H1 (cell line): ENCODE measurements around the gene DHRS1. TPM values are rescaled to one million over a fixed set of nuclear protein-coding genes. Genes with fewer than 3 reads are reported as not detected.

Experiments
- CTCF ChIA-PET: fragments of 300-600 bp; sonication (Branson Sonifier 250); formaldehyde crosslinking; loops from one replicate; lab custom pipeline; 2021; ENCODE audit not compliant: partially characterized antibody; lab: Charles Lee
- POLR2A ChIA-PET: fragments of 300-600 bp; sonication (Branson Sonifier 250); formaldehyde crosslinking; loops from one replicate; lab custom pipeline; 2021; ENCODE audit warnings: inconsistent platforms; ENCODE audit not compliant: partially characterized antibody; lab: Charles Lee
- DNase-seq, 2 experiments: peaks; one replicate each; pipeline versions ENCODE4 v3.0.0 to v3.0.0-alpha.2; 2010 to 2022; ENCODE audit warnings: low spot score in 2 of 2, low read depth in 1 of 2, mixed read lengths in 1 of 2
- FAIRE-seq: peaks from 2 replicates; lab custom pipeline; 2011; peaks lifted over from hg19 to GRCh38; lab: Jason Lieb, UNC
- H2AFZ ChIP-seq: 2 replicates; pipeline ENCODE4 v1.8.1; 2012; ENCODE audit warnings: low read length, inconsistent platforms
- H2AK5ac ChIP-seq: 2 replicates; pipeline ENCODE4 v1.6.1; 2013; ENCODE audit warnings: low read depth, low read length
- H2BK120ac ChIP-seq: replicated peaks from 2 replicates; pipeline ENCODE3; 2013; ENCODE audit warnings: low read depth, low read length, inconsistent platforms
- H2BK12ac ChIP-seq: 2 replicates; pipeline ENCODE4 v1.6.1; 2013; ENCODE audit warnings: low read depth, low read length
- H2BK15ac ChIP-seq: 2 replicates; pipeline ENCODE4 v1.6.1; 2013; ENCODE audit warnings: low read length
- H2BK20ac ChIP-seq: 2 replicates; pipeline ENCODE4 v1.6.1; 2013; ENCODE audit warnings: low read length
- H2BK5ac ChIP-seq: 2 replicates; pipeline ENCODE4 v1.6.1; 2013; ENCODE audit warnings: low read depth, low read length
- H3K14ac ChIP-seq: 2 replicates; pipeline ENCODE4 v1.6.1; 2013; ENCODE audit warnings: inconsistent platforms; ENCODE audit not compliant: insufficient read length
- H3K18ac ChIP-seq: 2 replicates; pipeline ENCODE4 v1.6.1; 2013; ENCODE audit warnings: low read length; ENCODE audit errors: extremely low read depth
- H3K23ac ChIP-seq: 2 replicates; pipeline ENCODE4 v1.6.1; 2013; ENCODE audit warnings: inconsistent platforms; ENCODE audit not compliant: insufficient read length
- H3K23me2 ChIP-seq: 2 replicates; pipeline ENCODE4 v1.6.1; 2013; ENCODE audit warnings: low read depth, low read length
- H3K27ac ChIP-seq: 2 replicates; pipeline ENCODE4 v1.6.1; 2011; ENCODE audit warnings: low read depth, low read length, inconsistent platforms
- H3K27me3 ChIP-seq, 4 experiments: replicated peaks in 1 of 4; 1 replicate in 1 of 4; 2 replicates in 3 of 4; pipeline versions ENCODE4 v1.6.1 to v1.8.1; 2011 to 2013; ENCODE audit warnings: low read length in 3 of 4, mild to moderate bottlenecking in 3 of 4, inconsistent platforms in 2 of 4, mixed read lengths in 2 of 4, moderate library complexity in 1 of 4; ENCODE audit not compliant: control insufficient read depth in 3 of 4, insufficient read depth in 3 of 4; ENCODE audit errors: extremely low read depth in 1 of 4
- H3K36me3 ChIP-seq, 4 experiments: 2 replicates each; pipeline versions ENCODE4 v1.6.1 to v1.8.1; 2011 to 2013; ENCODE audit warnings: mild to moderate bottlenecking in 4 of 4, low read length in 3 of 4, moderate library complexity in 2 of 4, control low read depth in 1 of 4, inconsistent platforms in 1 of 4; ENCODE audit not compliant: insufficient read depth in 4 of 4, control insufficient read depth in 2 of 4
- H3K4ac ChIP-seq: replicated peaks from 2 replicates; pipeline ENCODE3; 2013; ENCODE audit warnings: low read length, low read depth, mixed read lengths, inconsistent platforms; ENCODE audit not compliant: insufficient read length
- H3K4me1 ChIP-seq, 4 experiments: replicated peaks in 1 of 4; 1 replicate in 1 of 4; 2 replicates in 3 of 4; pipeline versions ENCODE4 v1.6.1 to v1.8.1; 2011 to 2013; ENCODE audit warnings: low read length in 3 of 4, inconsistent platforms in 2 of 4, mixed read lengths in 1 of 4; ENCODE audit not compliant: insufficient read depth in 4 of 4, control insufficient read depth in 3 of 4
- H3K4me2 ChIP-seq, 2 experiments: 2 replicates each; pipeline versions ENCODE4 v1.6.1 to v1.8.1; 2011 to 2013; ENCODE audit warnings: low read depth in 2 of 2, low read length in 2 of 2, control low read depth in 1 of 2, inconsistent platforms in 1 of 2, mild to moderate bottlenecking in 1 of 2; ENCODE audit not compliant: insufficient read depth in 1 of 2
- H3K4me3 ChIP-seq, 4 experiments: fragments of 200-600, 300-600 bp in 1 of 4; sonication (generic), shearing (Covaris generic), sonication (Bioruptor Twin) in 1 of 4; 2 replicates each; pipeline versions ENCODE4 v1.5.1 to v1.8.1; 2011 to 2016; ENCODE audit warnings: low read length in 4 of 4, low read depth in 3 of 4, control low read depth in 2 of 4, inconsistent platforms in 2 of 4, mild to moderate bottlenecking in 2 of 4, mixed read lengths in 1 of 4, moderate library complexity in 1 of 4; ENCODE audit not compliant: insufficient read depth in 2 of 4; ENCODE audit errors: extremely low read depth in 1 of 4
- H3K56ac ChIP-seq: replicated peaks from 2 replicates; pipeline ENCODE3; 2013; ENCODE audit warnings: low read depth, mild to moderate bottlenecking, mixed read lengths, low read length, inconsistent platforms; ENCODE audit not compliant: insufficient read length
- H3K79me1 ChIP-seq: 2 replicates; pipeline ENCODE4 v1.6.1; 2013; ENCODE audit warnings: low read depth, low read length, control low read depth
- H3K79me2 ChIP-seq, 2 experiments: 2 replicates each; pipeline versions ENCODE4 v1.6.1 to v1.8.1; 2012 to 2013; ENCODE audit warnings: low read length in 2 of 2, mild to moderate bottlenecking in 2 of 2, inconsistent platforms in 1 of 2; ENCODE audit not compliant: insufficient read depth in 2 of 2, control insufficient read depth in 1 of 2
- H3K9ac ChIP-seq, 4 experiments: replicated peaks in 1 of 4; 1 replicate in 1 of 4; 2 replicates in 3 of 4; pipeline versions ENCODE4 v1.6.1 to v1.8.1; 2011 to 2013; ENCODE audit warnings: low read depth in 3 of 4, low read length in 3 of 4, control low read depth in 2 of 4, mild to moderate bottlenecking in 2 of 4, moderate library complexity in 2 of 4, inconsistent platforms in 1 of 4; ENCODE audit errors: extremely low read depth in 1 of 4
- H3K9me3 ChIP-seq, 2 experiments: 2 replicates each; pipeline versions ENCODE4 v1.6.1 to v1.8.1; 2012 to 2013; ENCODE audit warnings: mild to moderate bottlenecking in 2 of 2, moderate library complexity in 2 of 2, control low read depth in 1 of 2, inconsistent platforms in 1 of 2, low read depth in 1 of 2, low read length in 1 of 2, mixed read lengths in 1 of 2; ENCODE audit not compliant: insufficient read depth in 2 of 2
- H4K20me1 ChIP-seq, 2 experiments: replicated peaks in 1 of 2; 2 replicates each; pipeline versions ENCODE3 to v1.8.1; 2011 to 2013; ENCODE audit warnings: inconsistent platforms in 2 of 2, low read length in 2 of 2, mild to moderate bottlenecking in 1 of 2; ENCODE audit not compliant: insufficient read depth in 2 of 2, control insufficient read depth in 1 of 2
- H4K5ac ChIP-seq: 2 replicates; pipeline ENCODE4 v1.6.1; 2013; ENCODE audit warnings: low read length, low read depth, mixed read lengths, inconsistent platforms; ENCODE audit not compliant: insufficient read length
- H4K8ac ChIP-seq: 2 replicates; pipeline ENCODE4 v1.8.0; 2013; ENCODE audit warnings: mild to moderate bottlenecking, moderate library complexity, low read length, inconsistent platforms; ENCODE audit not compliant: insufficient read depth; ENCODE audit errors: extremely low read depth
- H4K91ac ChIP-seq: replicated peaks from 2 replicates; pipeline ENCODE3; 2013; ENCODE audit warnings: low read length, mixed read lengths, inconsistent platforms; ENCODE audit not compliant: insufficient read length
- CBX5 ChIP-seq: fragments of 300-800, 300-1000 bp; sonication (generic); IDR thresholded peaks from 2 replicates; pipeline ENCODE4 v1.7.1; 2016; ENCODE audit warnings: antibody characterized with exemption, low read length, low read depth
- CBX8 ChIP-seq: fragments of 300-800, 300-1000 bp; sonication (generic); IDR thresholded peaks from 2 replicates; pipeline ENCODE4 v1.7.1; 2016; ENCODE audit warnings: low read depth, low read length, borderline replicate concordance
- CREB1 ChIP-seq: IDR thresholded peaks from 2 replicates; pipeline ENCODE4 v1.6.1; 2012; ENCODE audit warnings: inconsistent platforms
- GABPA ChIP-seq: IDR thresholded peaks from 2 replicates; pipeline ENCODE4 v1.6.1; 2011; ENCODE audit warnings: mild to moderate bottlenecking, low read length, moderate library complexity, borderline replicate concordance; ENCODE audit not compliant: insufficient read depth
- POLR2A ChIP-seq, 2 experiments: IDR thresholded peaks; 1 replicate in 1 of 2; 2 replicates in 1 of 2; pipeline ENCODE4 v1.6.1; 2011; ENCODE audit warnings: low read depth in 2 of 2, low read length in 2 of 2, mild to moderate bottlenecking in 2 of 2; ENCODE audit errors: control extremely low read depth in 1 of 2
- RBBP5 ChIP-seq: IDR thresholded peaks from 2 replicates; pipeline ENCODE4 v1.7.1; 2012; ENCODE audit warnings: low read depth, mild to moderate bottlenecking, inconsistent platforms, low read length, moderate library complexity, borderline replicate concordance
- RFX5 ChIP-seq: IDR thresholded peaks from 2 replicates; pipeline ENCODE4 v1.6.1; 2011; ENCODE audit warnings: low read depth, low read length, improper control_type of control experiment, borderline replicate concordance
- SIN3A ChIP-seq, 2 experiments: IDR thresholded peaks in 1 of 2; conservative IDR thresholded peaks in 1 of 2; 2 replicates each; pipeline ENCODE4 v1.6.1; 2011 to 2012; ENCODE audit warnings: low read length in 2 of 2, improper control_type of control experiment in 1 of 2, low read depth in 1 of 2, mild to moderate bottlenecking in 1 of 2
- SIRT6 ChIP-seq: IDR thresholded peaks from one replicate; pipeline ENCODE4 v1.7.1; 2012; ENCODE audit warnings: low read length, inconsistent platforms
- SP1 ChIP-seq: IDR thresholded peaks from 2 replicates; pipeline ENCODE4 v1.6.1; 2011; ENCODE audit warnings: low read depth, low read length
- SP4 ChIP-seq: IDR thresholded peaks from 2 replicates; pipeline ENCODE4 v1.6.1; 2012; ENCODE audit warnings: low read length, inconsistent platforms
- SRF ChIP-seq: IDR thresholded peaks from 2 replicates; pipeline ENCODE4 v1.6.1; 2011; ENCODE audit warnings: mild to moderate bottlenecking, low read depth, low read length, moderate library complexity
- SUZ12 ChIP-seq: fragments of 200-600 bp; sonication (generic); IDR thresholded peaks from 2 replicates; pipeline ENCODE4 v1.6.1; 2012; ENCODE audit warnings: mild to moderate bottlenecking, inconsistent platforms, low read length, moderate library complexity, mixed read lengths
- whole genome bisulfite sequencing, 2 experiments: shearing (Covaris generic) in 1 of 2; methylation state at CpG; one replicate each; pipeline versions ENCODE4 v1.1.6 to v1.1.7; 2013 to 2015; ENCODE audit warnings: low lambda C conversion rate in 2 of 2, mixed read lengths in 2 of 2, inconsistent platforms in 1 of 2, low coverage in 1 of 2, missing lambda C conversion rate in 1 of 2; ENCODE audit not compliant: insufficient replicate concordance in 2 of 2, insufficient coverage in 1 of 2, insufficient read length in 1 of 2; ENCODE audit errors: extremely low coverage in 1 of 2, missing lambda C conversion rate in 1 of 2; 5-methylcytosine and 5-hydroxymethylcytosine counted together
- polyA plus RNA-seq, 7 experiments: library from polyadenylated mRNA; depleted of rRNA in 3 of 7; stranded (reverse) in 5 of 7; unstranded in 2 of 7; fragments of >200 nt in 5 of 7; fragments of 200-250 nt in 2 of 7; gene quantifications; 1 replicate in 5 of 7; 2 replicates in 1 of 7; 4 replicates in 1 of 7; pipeline versions ENCODE4 v1.2.1 to v1.2.3, GENCODE V29; 2011 to 2013; ENCODE audit warnings: missing spikeins in 2 of 7, mixed read lengths in 2 of 7
- total RNA-seq: library from RNA; stranded (reverse); fragmentation: NEBNext Ultra II Directional; extraction: Animal tissue kit (Norgen Biotek cat#: 25700); gene quantifications from 2 replicates; pipeline ENCODE4 v1.2.1, GENCODE V29; 2021
- TF ChIP-seq, protein P1 (sequence below): IDR thresholded peaks from 2 replicates; pipeline ENCODE4 v1.6.1; 2012; ENCODE audit warnings: low read length, inconsistent platforms

DHRS1 gene
- total and polyA plus RNA-seq, 2 of the 8 experiments (the other 6 are each of a cell fraction or from before 2014, with no cell fraction given): 8.8 to 31.7 TPM

DNA sequence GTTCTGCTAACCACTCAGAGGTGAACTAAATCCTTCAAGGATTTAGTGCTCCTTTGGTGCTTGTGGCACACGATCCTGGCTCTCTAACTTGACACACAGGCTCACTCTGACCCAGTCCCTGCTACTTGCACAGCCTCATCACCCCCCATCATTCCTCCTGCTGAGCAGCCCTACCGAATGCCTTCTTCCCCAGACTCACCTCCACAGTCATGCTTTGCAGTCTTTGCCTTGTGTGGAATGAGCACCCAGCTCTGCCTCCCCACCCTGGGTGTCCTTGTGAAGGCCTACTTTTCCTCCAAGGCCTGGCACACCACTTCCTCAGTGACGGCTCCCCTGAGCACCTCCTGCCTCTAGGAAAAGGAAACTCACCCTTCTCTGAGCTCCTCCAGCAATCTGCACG is 49.2 kb downstream of the DHRS1 start:
- ChIA-PET POLR2A (interaction anchor here (0.6 to 4.5 kb wide), 5 partner anchors 9 to 49 kb away, joined by 3 to 26 read pairs (median 8); partner anchors contain the start of genes DHRS1, NOP9 and RABGGTA), CTCF (interaction anchor here (1.4 to 6.0 kb wide), 7 partner anchors 12 to 58 kb away, joined by 4 to 63 read pairs (median 16); partner anchors contain the start of genes CIDEB, DHRS1, NOP9 and RABGGTA)

More for the DNA sequence above, 49.2 kb downstream of the DHRS1 start:
- Histone ChIP-seq H2BK20ac (no peak overlapping the region), H3K27me3 (no peaks in the 10 kb centered on the region), H3K79me2 (no peaks in the 10 kb centered on the region), H4K20me1 (no peaks in the 10 kb centered on the region), H2BK15ac (no peak overlapping the region), H4K91ac (no peak overlapping the region), H3K4me2 (no peak overlapping the region), H3K18ac (no peak overlapping the region), H4K8ac (no peak overlapping the region), H2AK5ac (no peak overlapping the region), H2BK5ac (0 out of 2 replicates have a peak overlapping the region, but pooled peaks have one; percentile 30), H2BK120ac (no peak overlapping the region), H3K4me1 (no peaks in the 10 kb centered on the region), H2BK12ac (no peak overlapping the region), H3K4me3 (no peak overlapping the region), H3K9ac (no peak overlapping the region), H3K23me2 (no peaks in the 10 kb centered on the region), H3K4ac (no peak overlapping the region), H3K56ac (no peak overlapping the region), H4K5ac (no peak overlapping the region), H3K27ac (no peak overlapping the region), H3K36me3 (no peaks in the 10 kb centered on the region), H3K79me1 (no peaks in the 10 kb centered on the region), H3K23ac (no peak overlapping the region), H2AFZ (no peak overlapping the region), H3K9me3 (no peaks in the 10 kb centered on the region), H3K14ac (no peak overlapping the region)
- TF ChIP-seq SUZ12 (no peak), CBX8 (no peak), CBX5 (no peak), SIRT6 (no peak), SP1 (no peak), SP4 (no peak), CREB1 (no peak), RBBP5 (no peak), SIN3A (conservative IDR thresholded peaks at IDR 0.05 in 1 of 2, IDR thresholded peaks at IDR 0.05 in 1 of 2; ENCODE audit: low read depth in 1 of 2, low read length in 2 of 2) (no peak), GABPA (no peak), SRF (no peak), POLR2A (IDR thresholded peaks at IDR 0.05; ENCODE audit: control extremely low read depth in 1 of 2, low read depth in 2 of 2, low read length in 2 of 2) (no peak), RFX5 (no peak)
- TF ChIP-seq, protein P1, sequence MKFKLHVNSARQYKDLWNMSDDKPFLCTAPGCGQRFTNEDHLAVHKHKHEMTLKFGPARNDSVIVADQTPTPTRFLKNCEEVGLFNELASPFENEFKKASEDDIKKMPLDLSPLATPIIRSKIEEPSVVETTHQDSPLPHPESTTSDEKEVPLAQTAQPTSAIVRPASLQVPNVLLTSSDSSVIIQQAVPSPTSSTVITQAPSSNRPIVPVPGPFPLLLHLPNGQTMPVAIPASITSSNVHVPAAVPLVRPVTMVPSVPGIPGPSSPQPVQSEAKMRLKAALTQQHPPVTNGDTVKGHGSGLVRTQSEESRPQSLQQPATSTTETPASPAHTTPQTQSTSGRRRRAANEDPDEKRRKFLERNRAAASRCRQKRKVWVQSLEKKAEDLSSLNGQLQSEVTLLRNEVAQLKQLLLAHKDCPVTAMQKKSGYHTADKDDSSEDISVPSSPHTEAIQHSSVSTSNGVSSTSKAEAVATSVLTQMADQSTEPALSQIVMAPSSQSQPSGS: no peak
- DNase-seq: no peak
- no peak for FAIRE-seq
- 83% methylated on average over 4 of the region's 4 CpGs; no CpG with 5 or more reads in 1 of the 2 experiments for WGBS, 2 experiments
